HCT116 (cell line): ENCODE data around the gene RIMBP2. TPM values are rescaled to one million over a fixed set of nuclear protein-coding genes. Genes with fewer than 3 reads are reported as not detected.

Experiments
- ATAC-seq: fragments of 200-7000 bp; cut with Tn5 transposase; 2 replicates; pipeline ENCODE4 v1.9.1; 2020; ENCODE audit warnings: mild to moderate bottlenecking, moderate library complexity
- BruUV-seq: library from RNA; stranded (reverse); fragments of 400-500 nt; replicated peaks from 2 replicates; lab custom pipeline; 2021; lab: Mats Ljungman, UMichigan
- CTCF ChIA-PET: fragments of 300-600 bp; sonication (Branson Sonifier 250); formaldehyde crosslinking; loops from one replicate; lab custom pipeline; 2021; ENCODE audit warnings: antibody characterized with exemption; lab: Charles Lee
- POLR2A ChIA-PET: fragments of 300-600, 350-600 bp; sonication (Branson Sonifier 250); formaldehyde crosslinking; loops from one replicate; lab custom pipeline; 2021; ENCODE audit warnings: antibody characterized with exemption; lab: Charles Lee
- RAD21 ChIA-PET, 2 experiments: fragments of 300-600 bp; sonication (Branson Sonifier 250); formaldehyde crosslinking; loops; one replicate each; lab custom pipeline; 2023; ENCODE audit warnings: low total read pairs in 2 of 2; ENCODE audit not compliant: uncharacterized antibody in 2 of 2, unreplicated experiment in 2 of 2, low non-redundant PET in 1 of 2; lab: Charles Lee
- DNase-seq: peaks from one replicate; pipeline ENCODE4 v3.0.0-alpha.2; 2010; ENCODE audit warnings: low read depth, low spot score
- H2AFZ ChIP-seq: fragments of 200-600 bp; shearing (Covaris generic), sonication (generic); 2 replicates; pipeline ENCODE4 v1.6.1; 2017; ENCODE audit warnings: low read depth, mixed run types, mixed read lengths, antibody characterized with exemption, low read length; ENCODE audit not compliant: poor library complexity, severe bottlenecking
- H3K27ac ChIP-seq: 2 replicates; pipeline ENCODE4 v1.5.1; 2012; ENCODE audit warnings: low read depth, low read length
- H3K27me3 ChIP-seq: fragments of 200-600 bp; sonication (generic); 2 replicates; pipeline ENCODE4 v1.6.1; 2016; ENCODE audit warnings: mixed run types, low read length, mixed read lengths; ENCODE audit not compliant: insufficient read depth
- H3K36me3 ChIP-seq, 2 experiments: fragments of 200-500 bp in 1 of 2; fragments of 200-600 bp in 1 of 2; sonication (Bioruptor generic) in 1 of 2; sonication (generic) in 1 of 2; 2 replicates each; pipeline versions ENCODE4 v1.5.1 to v1.6.1; 2014 to 2016; ENCODE audit warnings: low read length in 2 of 2, inconsistent platforms in 1 of 2, mixed read lengths in 1 of 2, mixed run types in 1 of 2; ENCODE audit not compliant: insufficient read depth in 2 of 2, control insufficient read depth in 1 of 2
- H3K4me1 ChIP-seq, 2 experiments: fragments of 200-600 bp in 1 of 2; sonication (generic) in 1 of 2; 2 replicates each; pipeline versions ENCODE4 v1.5.1 to v1.6.1; 2012 to 2017; ENCODE audit warnings: low read length in 2 of 2, inconsistent platforms in 1 of 2, mild to moderate bottlenecking in 1 of 2, mixed read lengths in 1 of 2, mixed run types in 1 of 2, moderate library complexity in 1 of 2; ENCODE audit not compliant: insufficient read depth in 2 of 2, control insufficient read depth in 1 of 2
- H3K4me2 ChIP-seq: fragments of 200-600 bp; sonication (generic); 2 replicates; pipeline ENCODE4 v1.6.1; 2017; ENCODE audit warnings: mixed run types, low read length, mixed read lengths
- H3K4me3 ChIP-seq, 2 experiments: fragments of 200-600 bp in 1 of 2; sonication (generic) in 1 of 2; replicated peaks in 1 of 2; 2 replicates each; pipeline ENCODE4 v1.5.1; 2011 to 2016; ENCODE audit warnings: low read length in 2 of 2, control low read depth in 1 of 2, low read depth in 1 of 2, mild to moderate bottlenecking in 1 of 2, mixed read lengths in 1 of 2, mixed run types in 1 of 2
- H3K79me2 ChIP-seq: fragments of 200-600 bp; sonication (generic); 2 replicates; pipeline ENCODE4 v1.6.1; 2017; ENCODE audit warnings: mild to moderate bottlenecking, mixed run types, low read length, moderate library complexity, mixed read lengths; ENCODE audit not compliant: insufficient read depth
- H3K9ac ChIP-seq: fragments of 200-600 bp; sonication (generic); 2 replicates; pipeline ENCODE4 v1.6.1; 2016; ENCODE audit warnings: low read length, mixed read lengths
- H3K9me2 ChIP-seq: fragments of 200-600 bp; sonication (generic), shearing (Covaris generic); 2 replicates; pipeline ENCODE4 v1.6.1; 2017; ENCODE audit warnings: mixed run types, mild to moderate bottlenecking, moderate library complexity; ENCODE audit not compliant: insufficient read depth
- H3K9me3 ChIP-seq, 2 experiments: fragments of 200-500 bp in 1 of 2; fragments of 200-600 bp in 1 of 2; sonication (Bioruptor generic) in 1 of 2; sonication (generic) in 1 of 2; 2 replicates each; pipeline ENCODE4 v1.6.1; 2014 to 2017; ENCODE audit warnings: low read length in 2 of 2, mixed read lengths in 2 of 2, inconsistent platforms in 1 of 2, low read depth in 1 of 2, mild to moderate bottlenecking in 1 of 2, mixed run types in 1 of 2, moderate library complexity in 1 of 2; ENCODE audit not compliant: control insufficient read depth in 1 of 2, insufficient read depth in 1 of 2
- H4K20me1 ChIP-seq: fragments of 200-600 bp; sonication (generic), shearing (Covaris generic); 2 replicates; pipeline ENCODE4 v1.6.1; 2017; ENCODE audit warnings: mixed run types, mild to moderate bottlenecking, moderate library complexity; ENCODE audit not compliant: insufficient read depth
- EGR1 ChIP-seq: IDR thresholded peaks from 2 replicates; pipeline ENCODE4 v1.6.1; 2012; ENCODE audit warnings: low read depth
- ELF1 ChIP-seq: IDR thresholded peaks from 2 replicates; pipeline ENCODE4 v1.6.1; 2012; ENCODE audit warnings: low read depth, borderline replicate concordance
- EZH2 ChIP-seq: fragments of 200-600 bp; sonication (generic); IDR thresholded peaks from 2 replicates; pipeline ENCODE4 v1.6.1; 2017; ENCODE audit warnings: antibody characterized with exemption, mixed run types
- POLR2A ChIP-seq: IDR thresholded peaks from 2 replicates; pipeline ENCODE4 v1.7.0; 2011; ENCODE audit warnings: borderline replicate concordance; ENCODE audit not compliant: insufficient read depth, insufficient read length; ENCODE audit errors: extremely low read depth
- POLR2AphosphoS5 ChIP-seq: IDR thresholded peaks from 2 replicates; pipeline ENCODE4 v1.6.1; 2011; ENCODE audit warnings: mild to moderate bottlenecking, low read depth, low read length, moderate library complexity
- RAD21 ChIP-seq: IDR thresholded peaks from 2 replicates; pipeline ENCODE4 v1.6.1; 2012; ENCODE audit warnings: low read depth, mild to moderate bottlenecking
- SIN3A ChIP-seq: IDR thresholded peaks from 2 replicates; pipeline ENCODE4 v1.6.1; 2012; ENCODE audit warnings: low read depth
- SRF ChIP-seq: IDR thresholded peaks from 2 replicates; pipeline ENCODE4 v1.6.1; 2012; ENCODE audit warnings: low read depth
- ZNF274 ChIP-seq: fragments of 200-500 bp; sonication (Bioruptor generic); IDR thresholded peaks from 2 replicates; pipeline ENCODE4 v1.6.1; 2014; ENCODE audit warnings: mild to moderate bottlenecking, low read depth, low read length, inconsistent platforms
- intact Hi-C: fragments of 100-400 bp; cut with micrococcal nuclease; formaldehyde crosslinking; loops from 2 replicates; pipeline ENCODE4 v1.10.0; 2022
- total RNA-seq: library from RNA; stranded (reverse); gene quantifications from one replicate; pipeline ENCODE4 v1.2.1, GENCODE V29; 2021; ENCODE audit not compliant: unreplicated experiment
- TF ChIP-seq, protein P1 (sequence below): IDR thresholded peaks from 2 replicates; pipeline ENCODE4 v1.6.1; 2012; ENCODE audit warnings: low read depth
- TF ChIP-seq, protein P2 (sequence below), 3 experiments: fragments of 200-600 bp in 1 of 3; sonication (generic) in 1 of 3; IDR thresholded peaks in 2 of 3; conservative IDR thresholded peaks in 1 of 3; 2 replicates each; pipeline ENCODE4 v1.5.1; 2012 to 2017; ENCODE audit warnings: low read depth in 2 of 3, low read length in 2 of 3, antibody characterized with exemption in 1 of 3, borderline replicate concordance in 1 of 3, control low read depth in 1 of 3, mild to moderate bottlenecking in 1 of 3, mixed read lengths in 1 of 3, mixed run types in 1 of 3, moderate library complexity in 1 of 3; ENCODE audit not compliant: insufficient read depth in 1 of 3
- TF ChIP-seq, protein P3 (sequence below): IDR thresholded peaks from 2 replicates; pipeline ENCODE4 v1.6.1; 2012

The RIMBP2 gene
- total RNA-seq, 1 experiment from 2014 or later, result not detected

DNA sequence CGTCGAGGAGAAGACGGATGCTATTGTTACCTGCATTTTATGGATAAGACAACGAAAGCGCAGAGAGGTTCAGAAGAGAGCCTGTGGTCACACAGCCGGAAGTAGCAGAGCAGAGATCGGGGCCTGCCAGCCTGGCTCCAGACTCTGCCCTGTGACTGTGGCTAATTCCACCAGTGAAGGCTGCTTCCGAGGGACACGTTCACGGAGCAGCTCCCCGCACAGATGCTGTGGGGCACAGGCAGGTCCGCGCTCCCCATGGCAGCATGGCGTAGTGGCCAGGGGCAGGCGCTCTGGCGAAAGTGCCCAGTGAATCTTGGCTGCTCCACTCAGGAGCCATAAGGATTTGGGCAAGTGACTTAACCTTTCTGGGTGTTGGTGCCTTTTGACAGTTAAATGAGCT is 9.8 kb downstream of the RIMBP2 start:
- TF ChIP-seq ELF1 (no peak), ZNF274 (no peak), EZH2 (no peak), SRF (no peak), RAD21 (no peak), POLR2A (no peak), EGR1 (no peak), POLR2AphosphoS5 (no peak), SIN3A (no peak)
- TF ChIP-seq, protein P1, sequence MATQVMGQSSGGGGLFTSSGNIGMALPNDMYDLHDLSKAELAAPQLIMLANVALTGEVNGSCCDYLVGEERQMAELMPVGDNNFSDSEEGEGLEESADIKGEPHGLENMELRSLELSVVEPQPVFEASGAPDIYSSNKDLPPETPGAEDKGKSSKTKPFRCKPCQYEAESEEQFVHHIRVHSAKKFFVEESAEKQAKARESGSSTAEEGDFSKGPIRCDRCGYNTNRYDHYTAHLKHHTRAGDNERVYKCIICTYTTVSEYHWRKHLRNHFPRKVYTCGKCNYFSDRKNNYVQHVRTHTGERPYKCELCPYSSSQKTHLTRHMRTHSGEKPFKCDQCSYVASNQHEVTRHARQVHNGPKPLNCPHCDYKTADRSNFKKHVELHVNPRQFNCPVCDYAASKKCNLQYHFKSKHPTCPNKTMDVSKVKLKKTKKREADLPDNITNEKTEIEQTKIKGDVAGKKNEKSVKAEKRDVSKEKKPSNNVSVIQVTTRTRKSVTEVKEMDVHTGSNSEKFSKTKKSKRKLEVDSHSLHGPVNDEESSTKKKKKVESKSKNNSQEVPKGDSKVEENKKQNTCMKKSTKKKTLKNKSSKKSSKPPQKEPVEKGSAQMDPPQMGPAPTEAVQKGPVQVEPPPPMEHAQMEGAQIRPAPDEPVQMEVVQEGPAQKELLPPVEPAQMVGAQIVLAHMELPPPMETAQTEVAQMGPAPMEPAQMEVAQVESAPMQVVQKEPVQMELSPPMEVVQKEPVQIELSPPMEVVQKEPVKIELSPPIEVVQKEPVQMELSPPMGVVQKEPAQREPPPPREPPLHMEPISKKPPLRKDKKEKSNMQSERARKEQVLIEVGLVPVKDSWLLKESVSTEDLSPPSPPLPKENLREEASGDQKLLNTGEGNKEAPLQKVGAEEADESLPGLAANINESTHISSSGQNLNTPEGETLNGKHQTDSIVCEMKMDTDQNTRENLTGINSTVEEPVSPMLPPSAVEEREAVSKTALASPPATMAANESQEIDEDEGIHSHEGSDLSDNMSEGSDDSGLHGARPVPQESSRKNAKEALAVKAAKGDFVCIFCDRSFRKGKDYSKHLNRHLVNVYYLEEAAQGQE, result no peak
- TF ChIP-seq, protein P2, sequence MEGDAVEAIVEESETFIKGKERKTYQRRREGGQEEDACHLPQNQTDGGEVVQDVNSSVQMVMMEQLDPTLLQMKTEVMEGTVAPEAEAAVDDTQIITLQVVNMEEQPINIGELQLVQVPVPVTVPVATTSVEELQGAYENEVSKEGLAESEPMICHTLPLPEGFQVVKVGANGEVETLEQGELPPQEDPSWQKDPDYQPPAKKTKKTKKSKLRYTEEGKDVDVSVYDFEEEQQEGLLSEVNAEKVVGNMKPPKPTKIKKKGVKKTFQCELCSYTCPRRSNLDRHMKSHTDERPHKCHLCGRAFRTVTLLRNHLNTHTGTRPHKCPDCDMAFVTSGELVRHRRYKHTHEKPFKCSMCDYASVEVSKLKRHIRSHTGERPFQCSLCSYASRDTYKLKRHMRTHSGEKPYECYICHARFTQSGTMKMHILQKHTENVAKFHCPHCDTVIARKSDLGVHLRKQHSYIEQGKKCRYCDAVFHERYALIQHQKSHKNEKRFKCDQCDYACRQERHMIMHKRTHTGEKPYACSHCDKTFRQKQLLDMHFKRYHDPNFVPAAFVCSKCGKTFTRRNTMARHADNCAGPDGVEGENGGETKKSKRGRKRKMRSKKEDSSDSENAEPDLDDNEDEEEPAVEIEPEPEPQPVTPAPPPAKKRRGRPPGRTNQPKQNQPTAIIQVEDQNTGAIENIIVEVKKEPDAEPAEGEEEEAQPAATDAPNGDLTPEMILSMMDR (IDR thresholded peaks at IDR 0.05 in 2 of 3, conservative IDR thresholded peaks at IDR 0.05 in 1 of 3; ENCODE audit: borderline replicate concordance in 1 of 3, insufficient read depth in 1 of 3, low read depth in 2 of 3, low read length in 2 of 3), result no peak
- TF ChIP-seq, protein P3, sequence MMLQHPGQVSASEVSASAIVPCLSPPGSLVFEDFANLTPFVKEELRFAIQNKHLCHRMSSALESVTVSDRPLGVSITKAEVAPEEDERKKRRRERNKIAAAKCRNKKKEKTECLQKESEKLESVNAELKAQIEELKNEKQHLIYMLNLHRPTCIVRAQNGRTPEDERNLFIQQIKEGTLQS, result no peak
- Histone ChIP-seq H3K79me2 (no peaks in the 10 kb centered on the region), H3K36me3 (no peaks in the 10 kb centered on the region), H3K9ac (no peak overlapping the region), H3K27ac (no peak overlapping the region), H3K9me3 (no peaks in the 10 kb centered on the region), H3K4me2 (no peak overlapping the region), H3K9me2 (no peaks in the 10 kb centered on the region), H4K20me1 (no peaks in the 10 kb centered on the region), H2AFZ (no peak overlapping the region), H3K4me3 (no peak overlapping the region), H3K4me1 (no peaks in the 10 kb centered on the region), H3K27me3 (no peaks in the 10 kb centered on the region)
- ATAC-seq (no peak), DNase-seq (no peak)
- ChIA-PET RAD21 (no interaction called here), CTCF (no interaction called here), POLR2A (no interaction called here)
- no TSS peak for BruUV-seq
- intact Hi-C loops, result no loop called here
